HG03558 (cell line): ENCODE data around the gene GNPTAB.

Experiments used
- ATAC-seq: cut with Tn5 transposase; IDR thresholded peaks from one replicate; pipeline ENCODE4 v1.9.1; 2021; ENCODE audit warnings: moderate number of reproducible peaks; ENCODE audit not compliant: unreplicated experiment; ENCODE audit errors: extremely low read depth

Gene GNPTAB

GRCh38 chr12:101777485-101777884 is 53.3 kb downstream of the GNPTAB start:
- ATAC-seq, result no peak

- ATAC-seq, result no peak
Measured at GRCh38 chr12:101775816-101776215, 54.9 kb downstream of the GNPTAB start.

GRCh38 chr12:101773650-101774162 is 57.1 kb downstream of the GNPTAB start:
- no peak for ATAC-seq

GRCh38 chr12:101772012-101772775 is 58.6 kb downstream of the GNPTAB start:
- ATAC-seq, result no peak

- no peak for ATAC-seq
Measured at GRCh38 chr12:101769865-101770264, 60.9 kb downstream of the GNPTAB start.

- ATAC-seq, result no peak
Measured at GRCh38 chr12:101768781-101769180, 62.0 kb downstream of the GNPTAB start.

- ATAC-seq, result no peak
Measured at GRCh38 chr12:101767537-101767936, 63.2 kb downstream of the GNPTAB start.

- no peak for ATAC-seq
Measured at GRCh38 chr12:101764051-101764792, 66.5 kb downstream of the GNPTAB start.

- ATAC-seq, result no peak
Measured at GRCh38 chr12:101763246-101763931, 67.4 kb downstream of the GNPTAB start.

GRCh38 chr12:101761781-101762180 is 69.0 kb downstream of the GNPTAB start:
- ATAC-seq, result no peak

- ATAC-seq, result no peak
Measured at GRCh38 chr12:101761350-101761749, 69.4 kb downstream of the GNPTAB start.

GRCh38 chr12:101759396-101760047 is 71.2 kb downstream of the GNPTAB start:
- no peak for ATAC-seq

GRCh38 chr12:101750152-101750551 is 80.6 kb downstream of the GNPTAB start:
- no peak for ATAC-seq

GRCh38 chr12:101749657-101750056 is 81.1 kb downstream of the GNPTAB start:
- no peak for ATAC-seq

GRCh38 chr12:101748907-101749306 is 81.9 kb downstream of the GNPTAB start:
- ATAC-seq, result no peak

- no peak for ATAC-seq
Measured at GRCh38 chr12:101747697-101748096, 83.1 kb downstream of the GNPTAB start.

- ATAC-seq, result no peak
Measured at GRCh38 chr12:101746661-101747060, 84.1 kb downstream of the GNPTAB start.

- ATAC-seq, result no peak
Measured at GRCh38 chr12:101746196-101746595, 84.6 kb downstream of the GNPTAB start.

GRCh38 chr12:101745481-101745880 is 85.3 kb downstream of the GNPTAB start:
- ATAC-seq, result no peak

GRCh38 chr12:101743724-101744472 is 86.9 kb downstream of the GNPTAB start:
- ATAC-seq, result peak; percentile 96
